Stomach (tissue), 4 donors: ENCODE data around the gene AMPH.

Experiments used
- POLR2AphosphoS5 ChIP-seq, 3 donors: sonication (generic); formaldehyde crosslinking; IDR thresholded peaks; one replicate each; pipeline ENCODE4 v1.6.1; 2016; ENCODE audit warnings: antibody characterized with exemption in 3 of 3
- TF ChIP-seq, protein P1 (sequence below), 7 experiments: fragments of 450-650 bp in 4 of 7; fragments of 200-600 bp in 3 of 7; sonication (generic) in 3 of 7; IDR thresholded peaks; one replicate each; pipeline ENCODE4 v1.5.1; 2016 to 2019; ENCODE audit warnings: antibody characterized with exemption in 7 of 7, control low read depth in 2 of 7, mild to moderate bottlenecking in 1 of 7

DNA sequence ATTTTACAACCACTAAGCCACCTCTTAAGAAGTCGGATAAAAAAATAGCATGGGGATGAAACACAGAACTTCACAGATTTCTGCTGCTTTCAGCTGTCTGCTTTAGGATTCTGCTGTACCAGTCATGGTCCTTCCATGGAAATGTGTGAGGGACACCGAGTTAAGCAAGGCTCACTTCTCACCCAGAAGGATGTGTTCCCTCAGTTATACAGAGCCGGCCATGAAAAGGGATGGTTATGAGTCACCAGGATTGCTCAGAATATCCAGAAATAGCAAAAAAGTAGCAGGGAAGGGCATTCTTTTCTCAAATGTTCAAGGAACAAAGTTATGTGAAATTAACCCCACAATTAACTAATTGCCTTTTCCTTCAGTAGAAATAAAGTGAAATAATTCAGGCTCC lies 124.4 kb downstream of the AMPH start:
- TF ChIP-seq POLR2AphosphoS5 (IDR thresholded peaks at IDR 0.05) = no peak
- TF ChIP-seq, protein P1, sequence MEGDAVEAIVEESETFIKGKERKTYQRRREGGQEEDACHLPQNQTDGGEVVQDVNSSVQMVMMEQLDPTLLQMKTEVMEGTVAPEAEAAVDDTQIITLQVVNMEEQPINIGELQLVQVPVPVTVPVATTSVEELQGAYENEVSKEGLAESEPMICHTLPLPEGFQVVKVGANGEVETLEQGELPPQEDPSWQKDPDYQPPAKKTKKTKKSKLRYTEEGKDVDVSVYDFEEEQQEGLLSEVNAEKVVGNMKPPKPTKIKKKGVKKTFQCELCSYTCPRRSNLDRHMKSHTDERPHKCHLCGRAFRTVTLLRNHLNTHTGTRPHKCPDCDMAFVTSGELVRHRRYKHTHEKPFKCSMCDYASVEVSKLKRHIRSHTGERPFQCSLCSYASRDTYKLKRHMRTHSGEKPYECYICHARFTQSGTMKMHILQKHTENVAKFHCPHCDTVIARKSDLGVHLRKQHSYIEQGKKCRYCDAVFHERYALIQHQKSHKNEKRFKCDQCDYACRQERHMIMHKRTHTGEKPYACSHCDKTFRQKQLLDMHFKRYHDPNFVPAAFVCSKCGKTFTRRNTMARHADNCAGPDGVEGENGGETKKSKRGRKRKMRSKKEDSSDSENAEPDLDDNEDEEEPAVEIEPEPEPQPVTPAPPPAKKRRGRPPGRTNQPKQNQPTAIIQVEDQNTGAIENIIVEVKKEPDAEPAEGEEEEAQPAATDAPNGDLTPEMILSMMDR (IDR thresholded peaks at IDR 0.05) = no peak
